ENCODE measurements around the gene TIRAP.
A peak's percentile ranks its signal among the peaks of the same experiment; 100 is the strongest.

Gene TIRAP

GRCh38 chr11:126328938-126329643, 46.2 kb downstream of the TIRAP start:
- Histone ChIP-seq H3K27ac (ENCODE audit: low read length) (no peak overlapping the region), H3K9me3 (ENCODE audit: insufficient read depth, low read depth, low read length) (no peaks in the 10 kb centered on the region), H3K36me3 (ENCODE audit: insufficient read depth, low read depth, low read length) (0 out of 2 replicates have a peak, but pooled peaks cover 3% of the 10 kb centered on the region), H3K4me3 (ENCODE audit: low read length) (no peak overlapping the region), H3K27me3 (ENCODE audit: insufficient read depth, low read length) (no peaks in the 10 kb centered on the region), H3K4me1 (ENCODE audit: insufficient read depth, low read length) (no peaks in the 10 kb centered on the region), H3K9ac (ENCODE audit: low read depth, low read length) (no peak overlapping the region)

- no peak overlapping the region for H3K4me3 ChIP-seq (ENCODE audit: low read length)
- no peaks in the 10 kb centered on the region for H3K9me3 ChIP-seq (ENCODE audit: insufficient read depth, low read depth, low read length)
- H3K9ac ChIP-seq (ENCODE audit: low read depth, low read length): no peak overlapping the region
- no peaks in the 10 kb centered on the region for H3K4me1 ChIP-seq (ENCODE audit: insufficient read depth, low read length)
- no peak overlapping the region for H3K27ac ChIP-seq (ENCODE audit: low read length)
- no peaks in the 10 kb centered on the region for H3K27me3 ChIP-seq (ENCODE audit: insufficient read depth, low read length)
- H3K36me3 ChIP-seq (ENCODE audit: insufficient read depth, low read depth, low read length): 0 out of 2 replicates have a peak, but pooled peaks cover 3% of the 10 kb centered on the region
Measured at GRCh38 chr11:126329644-126330211, 46.8 kb downstream of the TIRAP start.

GRCh38 chr11:126331286-126331685, 48.4 kb downstream of the TIRAP start:
- Histone ChIP-seq H3K9ac (ENCODE audit: low read depth, low read length) (no peak overlapping the region), H3K27me3 (ENCODE audit: insufficient read depth, low read length) (no peaks in the 10 kb centered on the region), H3K9me3 (ENCODE audit: insufficient read depth, low read depth, low read length) (no peaks in the 10 kb centered on the region), H3K27ac (ENCODE audit: low read length) (no peak overlapping the region), H3K36me3 (ENCODE audit: insufficient read depth, low read depth, low read length) (0 out of 2 replicates have a peak, but pooled peaks cover 3% of the 10 kb centered on the region), H3K4me3 (ENCODE audit: low read length) (no peak overlapping the region), H3K4me1 (ENCODE audit: insufficient read depth, low read length) (peaks cover 1% of the 10 kb centered on the region; the same call in 1 of the 2 replicates)

- Histone ChIP-seq H3K9ac (ENCODE audit: low read depth, low read length) (no peak overlapping the region), H3K27me3 (ENCODE audit: insufficient read depth, low read length) (no peaks in the 10 kb centered on the region), H3K9me3 (ENCODE audit: insufficient read depth, low read depth, low read length) (no peaks in the 10 kb centered on the region), H3K27ac (ENCODE audit: low read length) (no peak overlapping the region), H3K4me3 (ENCODE audit: low read length) (no peak overlapping the region), H3K36me3 (ENCODE audit: insufficient read depth, low read depth, low read length) (0 out of 2 replicates have a peak, but pooled peaks cover 3% of the 10 kb centered on the region), H3K4me1 (ENCODE audit: insufficient read depth, low read length) (peaks cover 9% of the 10 kb centered on the region; the same call in 1 of the 2 replicates)
Measured at GRCh38 chr11:126332221-126332711, 49.4 kb downstream of the TIRAP start.

GRCh38 chr11:126333142-126333541, 50.2 kb downstream of the TIRAP start:
- H3K27ac ChIP-seq (ENCODE audit: low read length): no peak overlapping the region

GRCh38 chr11:126334659-126335462, 52.0 kb downstream of the TIRAP start:
- peaks cover 3% of the 10 kb centered on the region; the same call in 1 of the 2 replicates for H3K36me3 ChIP-seq (ENCODE audit: insufficient read depth, low read depth, low read length)
- no peak overlapping the region for H3K9ac ChIP-seq (ENCODE audit: low read depth, low read length)
- no peak overlapping the region for H3K4me3 ChIP-seq (ENCODE audit: low read length)
- H3K27ac ChIP-seq (ENCODE audit: low read length): no peak overlapping the region
- H3K9me3 ChIP-seq (ENCODE audit: insufficient read depth, low read depth, low read length): no peaks in the 10 kb centered on the region
- H3K27me3 ChIP-seq (ENCODE audit: insufficient read depth, low read length): no peaks in the 10 kb centered on the region
- H3K4me1 ChIP-seq (ENCODE audit: insufficient read depth, low read length): peaks cover 9% of the 10 kb centered on the region; the same call in 1 of the 2 replicates

More at GRCh38 chr11:126333142-126333541, 50.2 kb downstream of the TIRAP start:
- Histone ChIP-seq H3K4me1 (ENCODE audit: insufficient read depth, low read length) (peaks cover 9% of the 10 kb centered on the region; the same call in 1 of the 2 replicates), H3K9me3 (ENCODE audit: insufficient read depth, low read depth, low read length) (no peaks in the 10 kb centered on the region), H3K36me3 (ENCODE audit: insufficient read depth, low read depth, low read length) (0 out of 2 replicates have a peak, but pooled peaks cover 3% of the 10 kb centered on the region), H3K4me3 (ENCODE audit: low read length) (no peak overlapping the region), H3K9ac (ENCODE audit: low read depth, low read length) (no peak overlapping the region), H3K27me3 (ENCODE audit: insufficient read depth, low read length) (no peaks in the 10 kb centered on the region)

GRCh38 chr11:126335463-126335760, 52.5 kb downstream of the TIRAP start:
- no peak overlapping the region for H3K27ac ChIP-seq (ENCODE audit: low read length)
- H3K36me3 ChIP-seq (ENCODE audit: insufficient read depth, low read depth, low read length): peaks cover 4% of the 10 kb centered on the region; the same call in 1 of the 2 replicates
- H3K9ac ChIP-seq (ENCODE audit: low read depth, low read length): no peak overlapping the region
- peaks cover 9% of the 10 kb centered on the region; the same call in 1 of the 2 replicates for H3K4me1 ChIP-seq (ENCODE audit: insufficient read depth, low read length)
- H3K27me3 ChIP-seq (ENCODE audit: insufficient read depth, low read length): no peaks in the 10 kb centered on the region
- H3K9me3 ChIP-seq (ENCODE audit: insufficient read depth, low read depth, low read length): no peaks in the 10 kb centered on the region
- H3K4me3 ChIP-seq (ENCODE audit: low read length): no peak overlapping the region

GRCh38 chr11:126336138-126336541, 53.2 kb downstream of the TIRAP start:
- Histone ChIP-seq H3K4me3 (ENCODE audit: low read length) (no peak overlapping the region), H3K36me3 (ENCODE audit: insufficient read depth, low read depth, low read length) (peaks cover 11% of the 10 kb centered on the region; the same call in 1 of the 2 replicates), H3K9ac (ENCODE audit: low read depth, low read length) (no peak overlapping the region), H3K4me1 (ENCODE audit: insufficient read depth, low read length) (peaks cover 9% of the 10 kb centered on the region; the same call in 1 of the 2 replicates), H3K27ac (ENCODE audit: low read length) (no peak overlapping the region), H3K9me3 (ENCODE audit: insufficient read depth, low read depth, low read length) (no peaks in the 10 kb centered on the region), H3K27me3 (ENCODE audit: insufficient read depth, low read length) (no peaks in the 10 kb centered on the region)

GRCh38 chr11:126336671-126337101, 53.8 kb downstream of the TIRAP start:
- no peak overlapping the region for H3K27ac ChIP-seq (ENCODE audit: low read length)
- no peaks in the 10 kb centered on the region for H3K27me3 ChIP-seq (ENCODE audit: insufficient read depth, low read length)
- H3K36me3 ChIP-seq (ENCODE audit: insufficient read depth, low read depth, low read length): peaks cover 16% of the 10 kb centered on the region; the same call in 1 of the 2 replicates
- H3K4me3 ChIP-seq (ENCODE audit: low read length): no peak overlapping the region
- H3K9ac ChIP-seq (ENCODE audit: low read depth, low read length): peak overlapping the region; percentile 21; the same call in 1 of the 2 replicates
- peaks cover 9% of the 10 kb centered on the region; the same call in 1 of the 2 replicates for H3K4me1 ChIP-seq (ENCODE audit: insufficient read depth, low read length)
- H3K9me3 ChIP-seq (ENCODE audit: insufficient read depth, low read depth, low read length): no peaks in the 10 kb centered on the region

GRCh38 chr11:126337126-126337473, 54.2 kb downstream of the TIRAP start:
- Histone ChIP-seq H3K27ac (ENCODE audit: low read length) (no peak overlapping the region), H3K4me3 (ENCODE audit: low read length) (no peak overlapping the region), H3K4me1 (ENCODE audit: insufficient read depth, low read length) (peaks cover 9% of the 10 kb centered on the region; the same call in 1 of the 2 replicates), H3K36me3 (ENCODE audit: insufficient read depth, low read depth, low read length) (peaks cover 18% of the 10 kb centered on the region; the same call in 1 of the 2 replicates), H3K9me3 (ENCODE audit: insufficient read depth, low read depth, low read length) (no peaks in the 10 kb centered on the region), H3K9ac (ENCODE audit: low read depth, low read length) (peak overlapping the region; percentile 21; the same call in 1 of the 2 replicates), H3K27me3 (ENCODE audit: insufficient read depth, low read length) (no peaks in the 10 kb centered on the region)

- H3K36me3 ChIP-seq (ENCODE audit: insufficient read depth, low read depth, low read length): peaks cover 23% of the 10 kb centered on the region; the same call in 1 of the 2 replicates
- no peak overlapping the region for H3K4me3 ChIP-seq (ENCODE audit: low read length)
- H3K9ac ChIP-seq (ENCODE audit: low read depth, low read length): no peak overlapping the region; the same call in 1 of the 2 replicates
- H3K4me1 ChIP-seq (ENCODE audit: insufficient read depth, low read length): peaks cover 9% of the 10 kb centered on the region; the same call in 1 of the 2 replicates
- no peak overlapping the region for H3K27ac ChIP-seq (ENCODE audit: low read length)
- H3K9me3 ChIP-seq (ENCODE audit: insufficient read depth, low read depth, low read length): no peaks in the 10 kb centered on the region
- H3K27me3 ChIP-seq (ENCODE audit: insufficient read depth, low read length): no peaks in the 10 kb centered on the region
Measured at GRCh38 chr11:126337474-126338241, 54.8 kb downstream of the TIRAP start.

Measured in iPS-20b (cell line).